ENCODE measurements around the gene AGPAT4.

The AGPAT4 gene

DNA sequence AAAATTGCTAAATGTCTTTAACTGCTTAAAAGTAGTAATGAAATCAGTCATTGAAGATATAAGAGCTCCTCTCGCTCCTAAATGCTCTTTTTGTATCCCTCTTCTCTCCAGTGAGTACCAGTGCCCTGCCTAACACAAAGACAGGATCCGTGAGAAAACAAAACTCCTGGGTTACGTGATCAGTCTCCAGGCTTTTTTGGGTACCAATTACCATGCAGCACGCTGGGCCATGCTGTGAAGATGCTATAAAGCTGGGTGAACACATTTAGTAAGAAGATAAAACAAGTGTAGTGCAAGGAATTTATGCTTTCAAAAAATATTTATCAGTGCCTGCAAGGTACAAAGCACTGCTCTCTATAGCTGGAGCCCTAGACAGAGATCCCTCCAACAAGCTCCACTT lies 66.7 kb downstream of the AGPAT4 start:
- no peak overlapping the region for H3K4me3 ChIP-seq (ENCODE audit: low read length)

DNA sequence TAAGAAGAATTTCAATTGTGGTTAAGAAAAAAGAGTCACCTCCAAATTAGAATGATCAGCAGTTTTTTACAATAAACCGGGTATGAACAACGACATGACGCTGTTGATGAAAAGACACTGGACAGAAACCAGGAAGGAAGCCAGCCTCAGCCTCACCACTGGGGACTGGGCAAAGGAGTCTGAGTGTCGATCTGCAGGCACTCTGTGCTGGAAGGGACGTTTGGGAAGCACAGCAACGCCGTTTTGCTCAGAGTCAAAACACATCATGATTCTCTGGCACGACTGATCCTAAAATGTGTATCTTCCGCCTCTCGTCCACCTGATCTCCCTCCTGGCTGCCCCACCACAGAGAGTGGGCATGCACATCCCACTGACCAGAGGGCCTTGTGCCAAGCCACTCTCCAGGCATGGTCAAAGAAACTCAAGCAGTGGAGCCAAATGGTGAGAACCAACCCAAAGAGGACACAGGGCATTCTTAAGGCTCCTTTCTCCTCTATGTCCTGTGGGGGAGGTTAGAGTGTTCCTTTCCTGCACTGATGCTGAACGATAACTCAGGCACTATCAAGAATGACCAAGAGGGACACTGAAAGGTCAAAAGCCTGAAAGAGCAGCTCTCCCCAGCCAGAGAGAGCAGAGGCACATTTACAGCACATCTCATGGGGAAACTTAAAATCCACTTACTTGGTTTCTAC lies 68.8 kb downstream of the AGPAT4 start:
- no peak for DNase-seq (ENCODE audit: low read depth)
- TF ChIP-seq, protein P1, sequence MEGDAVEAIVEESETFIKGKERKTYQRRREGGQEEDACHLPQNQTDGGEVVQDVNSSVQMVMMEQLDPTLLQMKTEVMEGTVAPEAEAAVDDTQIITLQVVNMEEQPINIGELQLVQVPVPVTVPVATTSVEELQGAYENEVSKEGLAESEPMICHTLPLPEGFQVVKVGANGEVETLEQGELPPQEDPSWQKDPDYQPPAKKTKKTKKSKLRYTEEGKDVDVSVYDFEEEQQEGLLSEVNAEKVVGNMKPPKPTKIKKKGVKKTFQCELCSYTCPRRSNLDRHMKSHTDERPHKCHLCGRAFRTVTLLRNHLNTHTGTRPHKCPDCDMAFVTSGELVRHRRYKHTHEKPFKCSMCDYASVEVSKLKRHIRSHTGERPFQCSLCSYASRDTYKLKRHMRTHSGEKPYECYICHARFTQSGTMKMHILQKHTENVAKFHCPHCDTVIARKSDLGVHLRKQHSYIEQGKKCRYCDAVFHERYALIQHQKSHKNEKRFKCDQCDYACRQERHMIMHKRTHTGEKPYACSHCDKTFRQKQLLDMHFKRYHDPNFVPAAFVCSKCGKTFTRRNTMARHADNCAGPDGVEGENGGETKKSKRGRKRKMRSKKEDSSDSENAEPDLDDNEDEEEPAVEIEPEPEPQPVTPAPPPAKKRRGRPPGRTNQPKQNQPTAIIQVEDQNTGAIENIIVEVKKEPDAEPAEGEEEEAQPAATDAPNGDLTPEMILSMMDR (IDR thresholded peaks at IDR 0.05; ENCODE audit: insufficient read depth, low read depth, low read length, missing control alignments): no peak
- H3K4me3 ChIP-seq (ENCODE audit: low read length): no peak overlapping the region

More for the DNA sequence above, 66.7 kb downstream of the AGPAT4 start:
- TF ChIP-seq, protein P1 (IDR thresholded peaks at IDR 0.05; ENCODE audit: insufficient read depth, low read depth, low read length, missing control alignments): no peak
- no peak for DNase-seq (ENCODE audit: low read depth)

DNA sequence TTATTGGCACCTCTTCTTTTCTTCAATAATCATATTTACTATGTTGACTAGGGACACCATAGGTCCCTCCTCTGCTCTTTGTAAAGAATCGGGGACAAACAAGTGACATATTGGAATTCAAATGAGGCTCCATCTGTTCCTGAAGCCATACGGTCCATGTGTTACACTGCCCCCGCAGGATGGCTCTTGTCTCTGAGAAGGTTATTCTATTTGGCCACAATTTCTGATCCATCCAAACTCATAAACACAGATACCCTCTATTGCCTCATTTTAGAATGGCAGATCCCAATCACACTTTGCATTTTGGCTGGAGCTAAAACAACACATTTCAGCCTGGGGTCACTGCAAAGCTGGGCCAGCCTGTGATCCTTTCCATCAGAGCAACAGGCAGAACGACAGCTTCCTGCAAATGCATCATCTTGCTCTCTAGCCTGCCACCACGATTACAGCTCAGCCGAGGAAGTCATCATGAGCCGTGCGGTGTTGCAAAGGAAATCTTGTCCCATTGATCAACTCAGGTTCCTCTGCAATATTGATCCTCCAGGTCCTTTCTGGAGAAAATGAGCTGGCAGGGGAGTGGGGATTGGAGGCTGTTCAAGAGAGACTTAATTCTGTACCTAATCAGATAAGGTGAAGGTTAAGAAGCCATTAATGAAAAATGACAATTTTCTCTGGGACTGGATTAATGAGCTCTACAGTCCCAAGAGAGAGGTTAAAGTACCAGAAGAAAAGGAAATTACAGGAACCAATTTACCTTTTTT lies 73.1 kb downstream of the AGPAT4 start:
- TF ChIP-seq, protein P1 (IDR thresholded peaks at IDR 0.05; ENCODE audit: insufficient read depth, low read depth, low read length, missing control alignments): no peak
- H3K4me3 ChIP-seq (ENCODE audit: low read length): no peak overlapping the region
- DNase-seq (ENCODE audit: low read depth): no peak

DNA sequence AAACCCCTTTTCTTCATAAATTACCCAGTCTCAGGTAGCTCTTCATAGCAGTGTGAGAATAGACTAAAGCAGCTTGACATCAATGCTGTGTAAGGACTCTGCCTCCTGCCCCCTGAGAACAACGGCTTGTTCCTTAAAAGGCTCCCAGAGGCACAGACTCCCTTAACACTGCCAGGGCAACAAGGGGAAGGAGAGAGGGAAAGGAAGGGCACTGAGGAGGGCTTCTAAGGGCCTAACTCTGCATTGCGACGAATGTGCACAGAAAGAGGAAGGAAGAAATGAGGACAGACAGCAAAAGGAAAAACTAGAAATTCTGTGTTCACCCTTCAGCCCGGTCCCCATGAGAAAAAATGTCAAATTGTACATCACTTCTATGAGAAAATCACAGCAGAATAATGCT lies 74.0 kb downstream of the AGPAT4 start:
- DNase-seq (ENCODE audit: low read depth): no peak
- H3K4me3 ChIP-seq (ENCODE audit: low read length): no peak overlapping the region
- TF ChIP-seq, protein P1 (IDR thresholded peaks at IDR 0.05; ENCODE audit: insufficient read depth, low read depth, low read length, missing control alignments): no peak

DNA sequence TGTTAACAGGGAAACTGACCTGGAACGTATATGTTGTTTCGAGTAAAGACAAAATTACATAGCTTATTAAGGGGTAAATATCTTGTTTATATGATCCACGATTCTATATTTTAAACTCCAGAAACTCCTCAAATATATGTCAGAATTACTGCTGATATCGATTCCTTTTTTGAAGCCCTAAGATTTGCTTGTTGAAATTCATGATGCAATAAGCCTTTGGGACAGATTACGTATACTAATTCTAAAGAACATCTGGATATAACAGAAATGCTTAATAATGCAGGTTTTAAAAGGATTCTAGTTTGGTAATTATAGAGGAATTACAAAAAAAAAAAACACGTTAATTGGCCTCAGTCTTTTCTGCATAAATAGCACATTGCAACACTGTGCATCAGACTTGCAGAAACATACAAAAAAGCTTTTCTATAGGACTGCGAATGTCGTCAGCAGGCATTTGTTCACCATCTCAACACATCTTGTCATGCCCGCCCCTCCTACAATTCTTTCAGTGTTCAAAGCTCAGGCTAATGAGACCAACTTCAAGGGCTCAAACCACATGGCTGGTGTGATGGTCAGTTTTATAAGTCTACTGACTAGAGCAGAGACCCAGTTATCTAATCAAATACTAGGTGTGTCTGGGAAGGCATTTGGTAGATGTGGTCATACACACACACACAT lies 74.9 kb downstream of the AGPAT4 start:
- TF ChIP-seq, protein P1 (IDR thresholded peaks at IDR 0.05; ENCODE audit: insufficient read depth, low read depth, low read length, missing control alignments): no peak
- H3K4me3 ChIP-seq (ENCODE audit: low read length): no peak overlapping the region
- no peak for DNase-seq (ENCODE audit: low read depth)

DNA sequence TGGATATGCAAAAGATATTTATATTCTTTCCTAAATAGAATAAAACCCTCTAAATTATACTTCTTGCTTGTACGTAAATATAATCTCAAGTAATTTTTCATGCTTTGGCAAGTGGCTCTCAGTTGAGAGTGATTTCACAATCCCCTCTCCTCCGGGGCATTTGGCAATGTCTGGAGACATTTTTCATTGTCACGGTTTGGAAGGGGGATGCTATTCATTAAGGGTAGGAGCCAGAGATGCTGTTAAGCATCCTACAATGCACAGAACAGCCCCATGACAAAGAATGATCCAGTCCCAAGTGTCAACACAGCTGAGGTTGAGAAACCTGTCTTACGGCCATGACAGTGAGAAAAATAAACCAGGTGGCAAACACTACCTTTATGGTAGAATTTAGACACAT lies 75.7 kb downstream of the AGPAT4 start:
- H3K4me3 ChIP-seq (ENCODE audit: low read length): no peak overlapping the region
- peak; percentile 85 for DNase-seq (ENCODE audit: low read depth)
- TF ChIP-seq, protein P1 (IDR thresholded peaks at IDR 0.05; ENCODE audit: insufficient read depth, low read depth, low read length, missing control alignments): no peak
